ENCODE measurements around the gene BCAS1.

BCAS1 gene

DNA sequence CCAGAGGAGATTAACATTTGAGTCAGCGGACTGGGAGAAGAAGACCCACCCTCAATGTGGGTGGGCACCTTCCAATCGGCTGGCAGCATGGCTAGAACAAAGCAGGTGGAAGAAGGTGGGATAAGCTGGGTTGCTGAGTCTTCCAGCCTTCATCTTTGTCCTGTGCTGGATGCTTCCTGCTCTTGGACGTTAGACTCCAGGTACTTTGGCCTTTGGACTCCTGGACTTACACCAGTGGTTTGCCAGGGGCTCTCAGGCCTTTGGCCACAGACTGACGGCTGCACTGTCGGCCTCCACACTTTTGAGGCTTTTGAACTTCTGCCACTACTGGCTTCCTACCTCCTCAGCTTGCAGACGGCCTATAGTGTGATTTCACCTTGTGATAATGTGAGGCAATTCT is 50.8 kb downstream of the BCAS1 start:
- H3K9ac ChIP-seq (ENCODE audit: low read depth, low read length), result no peak overlapping the region
- H2AFZ ChIP-seq (ENCODE audit: low read depth, low read length), result no peak overlapping the region

GRCh38 chr20:54019127-54019526 is 51.3 kb downstream of the BCAS1 start:
- ATAC-seq (ENCODE audit: insufficient read depth, low read depth), result no peak
- Histone ChIP-seq H3K27ac (ENCODE audit: low read length) (no peak overlapping the region), H4K20me1 (ENCODE audit: insufficient read depth, low read length) (no peaks in the 10 kb centered on the region), H3K79me2 (ENCODE audit: insufficient read depth, low read length) (no peaks in the 10 kb centered on the region), H3K27me3 (ENCODE audit: insufficient read depth, low read length, poor library complexity) (peaks cover 21% of the 10 kb centered on the region), H3K4me3 (ENCODE audit: low read depth in 1 of 2, low read length in 2 of 2) (no peak overlapping the region), H2AFZ (ENCODE audit: low read depth, low read length) (no peak overlapping the region), H3K9me3 (ENCODE audit: insufficient read depth, low read length, severe bottlenecking) (no peaks in the 10 kb centered on the region), H3K4me1 (ENCODE audit: insufficient read depth, low read length) (no peaks in the 10 kb centered on the region), H3K9ac (ENCODE audit: low read depth, low read length) (no peak overlapping the region), H3K4me2 (ENCODE audit: insufficient read depth, low read length) (no peak overlapping the region), H3K36me3 (ENCODE audit: insufficient read depth, low read length) (no peaks in the 10 kb centered on the region)
- no peak for DNase-seq
- TF ChIP-seq CTCF (IDR thresholded peaks at IDR 0.05; ENCODE audit: borderline replicate concordance, extremely low read depth, low read length, poor library complexity, severe bottlenecking), result no peak
- TF ChIP-seq EZH2 (IDR thresholded peaks at IDR 0.05; ENCODE audit: borderline replicate concordance, low read depth, low read length, severe bottlenecking), result no peak

More for the DNA sequence above, 50.8 kb downstream of the BCAS1 start:
- no peaks in the 10 kb centered on the region for H3K79me2 ChIP-seq (ENCODE audit: insufficient read depth, low read length)
- ATAC-seq (ENCODE audit: insufficient read depth, low read depth), result no peak
- H3K9me3 ChIP-seq (ENCODE audit: insufficient read depth, low read length, severe bottlenecking), result no peaks in the 10 kb centered on the region
- H3K27me3 ChIP-seq (ENCODE audit: insufficient read depth, low read length, poor library complexity), result peaks cover 23% of the 10 kb centered on the region
- no peak overlapping the region for H3K27ac ChIP-seq (ENCODE audit: low read length)
- H3K36me3 ChIP-seq (ENCODE audit: insufficient read depth, low read length), result no peaks in the 10 kb centered on the region
- no peak for TF ChIP-seq EZH2 (IDR thresholded peaks at IDR 0.05; ENCODE audit: borderline replicate concordance, low read depth, low read length, severe bottlenecking)
- TF ChIP-seq CTCF (IDR thresholded peaks at IDR 0.05; ENCODE audit: borderline replicate concordance, extremely low read depth, low read length, poor library complexity, severe bottlenecking), result no peak
- H3K4me2 ChIP-seq (ENCODE audit: insufficient read depth, low read length), result no peak overlapping the region
- DNase-seq, result no peak
- no peaks in the 10 kb centered on the region for H4K20me1 ChIP-seq (ENCODE audit: insufficient read depth, low read length)
- no peaks in the 10 kb centered on the region for H3K4me1 ChIP-seq (ENCODE audit: insufficient read depth, low read length)
- no peak overlapping the region for H3K4me3 ChIP-seq (ENCODE audit: low read depth in 1 of 2, low read length in 2 of 2)

DNA sequence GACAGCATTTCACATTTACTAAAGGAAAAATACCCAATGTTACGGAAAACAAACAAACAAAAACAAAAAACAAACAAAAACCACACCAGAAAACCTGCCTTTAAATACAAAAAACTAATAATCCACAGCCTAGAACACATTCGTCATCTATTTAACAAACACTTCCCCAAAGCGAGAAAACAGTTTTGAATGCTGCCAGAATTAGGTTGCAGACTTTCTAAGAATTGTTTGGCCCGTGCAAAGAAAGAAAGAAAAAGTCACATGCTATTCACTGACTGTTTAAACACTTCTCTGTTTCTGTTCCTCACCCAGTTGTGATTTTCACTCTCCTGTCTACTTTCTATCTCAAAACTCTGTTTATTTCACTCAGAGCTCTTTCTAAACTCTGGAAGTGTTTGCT is 52.5 kb downstream of the BCAS1 start:
- Histone ChIP-seq H3K9ac (ENCODE audit: low read depth, low read length) (no peak overlapping the region), H2AFZ (ENCODE audit: low read depth, low read length) (no peak overlapping the region), H3K79me2 (ENCODE audit: insufficient read depth, low read length) (no peaks in the 10 kb centered on the region), H3K4me3 (ENCODE audit: low read depth in 1 of 2, low read length in 2 of 2) (no peak overlapping the region), H3K4me2 (ENCODE audit: insufficient read depth, low read length) (no peak overlapping the region), H3K9me3 (ENCODE audit: insufficient read depth, low read length, severe bottlenecking) (no peaks in the 10 kb centered on the region), H4K20me1 (ENCODE audit: insufficient read depth, low read length) (no peaks in the 10 kb centered on the region), H3K27me3 (ENCODE audit: insufficient read depth, low read length, poor library complexity) (peaks cover 12% of the 10 kb centered on the region), H3K36me3 (ENCODE audit: insufficient read depth, low read length) (no peaks in the 10 kb centered on the region), H3K4me1 (ENCODE audit: insufficient read depth, low read length) (no peaks in the 10 kb centered on the region), H3K27ac (ENCODE audit: low read length) (no peak overlapping the region)
- no peak for ATAC-seq (ENCODE audit: insufficient read depth, low read depth)
- no peak for TF ChIP-seq CTCF (IDR thresholded peaks at IDR 0.05; ENCODE audit: borderline replicate concordance, extremely low read depth, low read length, poor library complexity, severe bottlenecking)
- no peak for TF ChIP-seq EZH2 (IDR thresholded peaks at IDR 0.05; ENCODE audit: borderline replicate concordance, low read depth, low read length, severe bottlenecking)
- DNase-seq, result no peak

- Histone ChIP-seq H3K4me3 (ENCODE audit: low read depth in 1 of 2, low read length in 2 of 2) (no peak overlapping the region), H3K4me2 (ENCODE audit: insufficient read depth, low read length) (no peak overlapping the region), H3K79me2 (ENCODE audit: insufficient read depth, low read length) (no peaks in the 10 kb centered on the region)
These were observed 54.9 kb downstream of the BCAS1 start for GRCh38 chr20:54015496-54015895.

More at GRCh38 chr20:54015496-54015895, 54.9 kb downstream of the BCAS1 start:
- H3K27ac ChIP-seq (ENCODE audit: low read length), result no peak overlapping the region
- H3K27me3 ChIP-seq (ENCODE audit: insufficient read depth, low read length, poor library complexity), result peaks cover 12% of the 10 kb centered on the region
- ATAC-seq (ENCODE audit: insufficient read depth, low read depth) (no peak), DNase-seq (no peak)
- no peak overlapping the region for H3K9ac ChIP-seq (ENCODE audit: low read depth, low read length)
- H4K20me1 ChIP-seq (ENCODE audit: insufficient read depth, low read length), result no peaks in the 10 kb centered on the region
- no peaks in the 10 kb centered on the region for H3K9me3 ChIP-seq (ENCODE audit: insufficient read depth, low read length, severe bottlenecking)
- no peaks in the 10 kb centered on the region for H3K4me1 ChIP-seq (ENCODE audit: insufficient read depth, low read length)
- TF ChIP-seq EZH2 (IDR thresholded peaks at IDR 0.05; ENCODE audit: borderline replicate concordance, low read depth, low read length, severe bottlenecking) (no peak), CTCF (IDR thresholded peaks at IDR 0.05; ENCODE audit: borderline replicate concordance, extremely low read depth, low read length, poor library complexity, severe bottlenecking) (no peak)
- H2AFZ ChIP-seq (ENCODE audit: low read depth, low read length), result no peak overlapping the region
- H3K36me3 ChIP-seq (ENCODE audit: insufficient read depth, low read length), result no peaks in the 10 kb centered on the region

All from DND-41 (cell line).